Urinary bladder (tissue), 4 donors: Measurements from ENCODE around the gene SETD5. TPM values are rescaled to one million over a fixed set of nuclear protein-coding genes. Genes with fewer than 3 reads are reported as not detected.
A peak's percentile ranks its signal among the peaks of the same experiment; 100 is the strongest.

Experiments used
- DNase-seq: peaks from one replicate; pipeline ENCODE4 v3.0.0-alpha.2; 2015; ENCODE audit errors: extremely low spot score
- H3K27ac ChIP-seq: one replicate; pipeline ENCODE4 v1.5.1; 2013; ENCODE audit warnings: low read depth, mild to moderate bottlenecking, moderate library complexity
- H3K36me3 ChIP-seq: one replicate; pipeline ENCODE4 v1.6.1; 2013; ENCODE audit warnings: mild to moderate bottlenecking, moderate library complexity; ENCODE audit not compliant: insufficient read depth
- H3K4me1 ChIP-seq: one replicate; pipeline ENCODE4 v1.6.1; 2013; ENCODE audit warnings: mild to moderate bottlenecking, moderate library complexity; ENCODE audit not compliant: insufficient read depth
- H3K4me3 ChIP-seq: one replicate; pipeline ENCODE4 v1.5.1; 2013; ENCODE audit warnings: low read depth, low read length
- WGBS: extraction: QIAGEN DNeasy Blood & Tissue Kit; methylation state at CpG from one replicate; pipeline ENCODE4 v1.1.7; 2013; 5-methylcytosine and 5-hydroxymethylcytosine counted together
- polyA plus RNA-seq: library from polyadenylated mRNA; stranded (reverse); fragments of 200-250 nt; gene quantifications from one replicate; pipeline ENCODE4 v1.2.3, GENCODE V29; 2013
- total RNA-seq: library from RNA; depleted of rRNA; stranded (reverse); fragments of >200 nt; gene quantifications from one replicate; pipeline ENCODE4 v1.2.3, GENCODE V29; 2014
- donor health status: healthy with polysubstance abuse.
- donor health status: healthy.

The SETD5 gene
- total and polyA plus RNA-seq, 2 donors: 39.7 to 119 TPM

GRCh38 chr3:9409981-9410854 is 12.8 kb downstream of the SETD5 start:
- H3K4me1 ChIP-seq: peaks cover 3% of the 10 kb centered on the region
- DNase-seq: no peak
- no peak overlapping the region for H3K4me3 ChIP-seq
- no peaks in the 10 kb centered on the region for H3K36me3 ChIP-seq
- no peak overlapping the region for H3K27ac ChIP-seq
- 79% methylated on average over 6 of the region's 6 CpGs for WGBS

GRCh38 chr3:9411302-9411701 is 13.9 kb downstream of the SETD5 start:
- Histone ChIP-seq H3K36me3 (no peaks in the 10 kb centered on the region), H3K27ac (no peak overlapping the region), H3K4me3 (no peak overlapping the region), H3K4me1 (peaks cover 1% of the 10 kb centered on the region)
- DNase-seq: no peak
- WGBS: 85% methylated on average over 1 of the region's 1 CpG

- H3K36me3 ChIP-seq: no peaks in the 10 kb centered on the region
- H3K27ac ChIP-seq: no peak overlapping the region
- WGBS: 85% methylated on average over 1 of the region's 1 CpG
Measured at GRCh38 chr3:9412293-9412692, 14.9 kb downstream of the SETD5 start.

DNA sequence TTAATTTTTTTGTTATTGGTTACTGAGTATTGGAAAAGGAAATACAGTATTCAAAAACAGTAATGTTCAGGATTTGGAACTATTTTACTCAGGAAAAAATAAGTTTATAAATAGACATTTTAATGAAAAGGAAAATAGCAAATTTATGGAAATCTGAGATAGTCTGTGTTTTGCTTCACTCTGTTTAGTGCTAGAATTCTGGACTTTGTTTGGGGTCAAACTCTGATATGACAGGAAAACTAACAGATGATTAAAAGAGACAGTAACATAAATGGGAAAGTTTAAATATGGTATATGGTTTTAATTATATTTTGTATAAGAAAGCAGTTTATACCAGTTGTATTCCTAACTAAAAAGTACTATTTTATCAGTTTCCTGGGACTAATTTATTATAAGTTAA is 17.4 kb downstream of the SETD5 start:
- no peaks in the 10 kb centered on the region for H3K36me3 ChIP-seq
- H3K4me1 ChIP-seq: no peaks in the 10 kb centered on the region
- DNase-seq: no peak
- no peak overlapping the region for H3K4me3 ChIP-seq
- H3K27ac ChIP-seq: no peak overlapping the region

More at GRCh38 chr3:9412293-9412692, 14.9 kb downstream of the SETD5 start:
- Histone ChIP-seq H3K4me1 (peaks cover 1% of the 10 kb centered on the region), H3K4me3 (no peak overlapping the region)
- no peak for DNase-seq

DNA sequence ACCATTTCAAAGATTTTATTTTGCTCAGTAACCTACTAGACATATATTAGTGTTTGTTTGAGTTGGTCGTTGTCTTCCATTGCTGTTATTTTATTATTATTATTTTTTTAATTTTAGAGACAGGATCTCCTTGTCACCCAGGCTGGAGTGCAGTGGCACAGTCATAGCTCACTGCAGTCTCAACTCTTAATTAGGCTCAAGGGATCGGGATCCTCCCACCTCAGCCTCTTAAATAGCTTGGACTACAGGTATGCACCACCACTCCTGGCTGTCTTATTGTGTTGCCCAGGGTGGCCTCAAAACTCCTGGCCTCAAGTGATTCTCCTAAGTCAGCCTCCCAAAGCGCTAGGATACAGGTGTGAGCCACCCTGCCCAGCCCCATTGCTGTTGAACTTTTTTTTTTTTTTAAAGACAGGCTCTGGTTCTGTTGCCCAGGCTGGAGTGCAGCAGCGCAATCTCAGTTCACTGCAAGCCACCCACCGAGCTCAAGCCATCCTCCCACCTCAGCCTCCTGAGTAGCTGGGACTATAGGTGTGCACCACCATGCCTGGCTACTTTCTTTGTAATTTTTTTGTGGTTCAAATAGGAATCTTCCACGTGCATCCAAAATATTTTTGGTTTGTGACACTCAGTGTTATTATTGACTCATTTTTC is 18.2 kb downstream of the SETD5 start:
- Histone ChIP-seq H3K27ac (no peak overlapping the region), H3K4me1 (no peaks in the 10 kb centered on the region), H3K36me3 (no peaks in the 10 kb centered on the region), H3K4me3 (no peak overlapping the region)
- WGBS: 88% methylated on average over 6 of the region's 6 CpGs
- DNase-seq: no peak

GRCh38 chr3:9416139-9416780 is 18.8 kb downstream of the SETD5 start:
- Histone ChIP-seq H3K27ac (no peak overlapping the region), H3K36me3 (no peaks in the 10 kb centered on the region), H3K4me1 (no peaks in the 10 kb centered on the region), H3K4me3 (no peak overlapping the region)
- WGBS: 35% methylated on average over 3 of the region's 3 CpGs
- no peak for DNase-seq

DNA sequence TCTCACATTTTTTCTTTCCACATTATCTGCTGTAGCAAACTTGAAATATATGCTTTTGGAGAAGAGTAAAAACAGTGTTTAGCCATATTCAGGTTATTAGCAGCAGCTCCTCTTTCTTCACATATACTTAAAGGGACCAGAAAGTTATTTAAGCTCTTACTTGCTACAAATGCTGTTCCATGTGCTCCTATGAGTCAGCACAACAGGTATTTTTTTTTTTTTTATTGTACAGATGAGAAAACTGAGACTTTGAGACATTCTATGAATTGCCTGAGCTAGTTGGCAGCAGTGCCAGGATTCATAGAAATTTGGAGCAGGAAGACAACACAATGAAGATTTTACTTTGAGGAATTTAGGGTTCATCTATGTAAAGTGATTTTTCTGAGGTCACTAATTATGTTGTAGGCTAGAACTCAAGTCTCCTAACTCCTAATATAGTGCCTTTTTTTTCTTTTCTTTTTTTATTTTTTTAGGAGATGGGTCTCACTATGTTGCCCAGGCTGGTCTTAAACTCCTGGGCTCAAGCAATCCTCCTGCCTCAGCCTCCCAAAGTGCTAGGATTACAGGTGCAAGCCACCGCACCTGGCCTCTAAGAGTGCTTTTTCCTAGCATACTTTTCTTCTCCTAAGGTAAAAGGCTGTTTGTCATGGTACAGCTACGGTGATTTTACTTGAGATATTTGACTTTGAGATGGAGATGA is 23.6 kb downstream of the SETD5 start:
- Histone ChIP-seq H3K4me3 (no peak overlapping the region), H3K4me1 (no peaks in the 10 kb centered on the region), H3K36me3 (no peaks in the 10 kb centered on the region), H3K27ac (no peak overlapping the region)
- 92% methylated on average over 2 of the region's 2 CpGs for WGBS
- no peak for DNase-seq

DNA sequence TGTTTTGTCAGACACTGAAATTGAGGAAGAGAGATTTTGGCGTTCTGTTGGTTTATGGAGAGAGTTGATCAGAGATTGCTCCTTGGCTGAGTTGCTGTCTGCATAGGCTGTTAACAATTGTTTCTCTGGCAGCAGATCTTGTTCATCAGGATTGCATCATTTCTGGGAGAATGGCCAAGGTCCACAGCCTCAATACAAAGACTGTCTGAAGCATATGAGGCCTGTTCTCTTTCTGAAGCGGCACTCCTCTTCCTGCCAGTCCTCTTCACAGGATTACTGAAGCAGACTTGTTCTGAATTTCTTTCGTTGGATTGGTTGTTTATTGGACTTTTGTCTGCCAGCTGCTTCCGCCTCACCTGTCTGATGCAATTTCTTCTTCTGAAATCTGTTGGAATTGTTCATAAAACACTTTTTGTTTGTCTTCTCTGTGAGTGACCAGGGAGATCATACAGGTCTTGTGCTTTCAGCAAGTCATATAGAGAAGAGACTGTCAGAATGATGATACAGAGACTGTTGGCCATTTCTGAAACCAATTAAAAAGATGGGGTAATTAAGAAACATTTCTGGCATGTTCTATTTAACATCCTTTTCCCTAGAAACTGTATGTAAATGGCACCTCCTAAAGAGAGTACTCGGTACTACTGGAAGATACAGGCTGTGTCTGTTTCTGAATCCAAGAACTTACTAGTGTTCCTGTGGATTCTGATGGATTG is 25.5 kb downstream of the SETD5 start:
- Histone ChIP-seq H3K4me3 (no peak overlapping the region), H3K27ac (peak overlapping the region; percentile 62), H3K4me1 (no peaks in the 10 kb centered on the region), H3K36me3 (no peaks in the 10 kb centered on the region)
- DNase-seq: peak; percentile 97
- WGBS: 8% methylated on average over 5 of the region's 5 CpGs

DNA sequence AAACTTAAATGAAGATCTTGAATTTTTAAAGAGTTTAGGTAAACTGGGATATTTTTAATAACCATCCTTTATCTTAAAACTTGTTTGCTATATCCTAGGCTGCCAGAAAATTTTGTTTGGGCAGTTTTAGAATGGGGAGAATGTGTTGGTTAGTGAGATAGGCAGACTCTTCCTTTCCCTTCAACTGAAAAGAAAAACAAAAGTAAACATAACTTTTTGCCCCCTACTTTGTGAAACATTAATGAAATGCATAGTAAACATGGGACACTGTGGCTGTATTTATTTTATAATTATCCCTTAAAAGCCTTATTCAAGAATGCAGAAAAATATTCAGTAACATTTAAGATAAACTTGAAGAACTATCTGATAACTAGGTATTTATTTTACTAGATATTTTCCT is 31.0 kb downstream of the SETD5 start:
- Histone ChIP-seq H3K4me3 (no peak overlapping the region), H3K36me3 (peaks cover 6% of the 10 kb centered on the region), H3K27ac (no peak overlapping the region), H3K4me1 (no peaks in the 10 kb centered on the region)
- DNase-seq: no peak

DNA sequence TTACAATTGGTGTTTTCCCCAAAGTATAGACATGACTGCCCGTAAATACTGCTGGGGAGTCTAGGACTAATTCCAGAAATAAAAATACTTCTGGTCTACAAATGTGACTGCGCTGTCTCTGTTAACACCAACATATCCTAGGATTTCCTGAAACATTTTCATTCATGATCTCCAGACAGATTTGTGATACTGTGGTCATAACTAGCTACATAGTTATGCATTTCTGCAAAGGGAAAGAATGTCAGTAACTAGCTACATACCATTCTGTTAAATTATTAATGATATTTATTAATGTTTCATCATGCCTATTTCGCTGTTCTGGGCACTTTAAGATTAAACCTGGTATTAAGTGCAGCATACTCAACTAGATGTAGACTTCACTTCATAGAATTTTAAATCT is 33.3 kb downstream of the SETD5 start:
- 95% methylated on average over 3 of the region's 3 CpGs for WGBS
- peaks cover 1% of the 10 kb centered on the region for H3K4me1 ChIP-seq
- DNase-seq: no peak
- peaks cover 15% of the 10 kb centered on the region for H3K36me3 ChIP-seq
- no peak overlapping the region for H3K4me3 ChIP-seq
- H3K27ac ChIP-seq: no peak overlapping the region

GRCh38 chr3:9433627-9434521 is 36.5 kb downstream of the SETD5 start:
- Histone ChIP-seq H3K36me3 (peaks cover 14% of the 10 kb centered on the region), H3K4me3 (no peak overlapping the region), H3K4me1 (peaks cover 1% of the 10 kb centered on the region), H3K27ac (no peak overlapping the region)
- 89% methylated on average over 15 of the region's 15 CpGs for WGBS
- DNase-seq: no peak

DNA sequence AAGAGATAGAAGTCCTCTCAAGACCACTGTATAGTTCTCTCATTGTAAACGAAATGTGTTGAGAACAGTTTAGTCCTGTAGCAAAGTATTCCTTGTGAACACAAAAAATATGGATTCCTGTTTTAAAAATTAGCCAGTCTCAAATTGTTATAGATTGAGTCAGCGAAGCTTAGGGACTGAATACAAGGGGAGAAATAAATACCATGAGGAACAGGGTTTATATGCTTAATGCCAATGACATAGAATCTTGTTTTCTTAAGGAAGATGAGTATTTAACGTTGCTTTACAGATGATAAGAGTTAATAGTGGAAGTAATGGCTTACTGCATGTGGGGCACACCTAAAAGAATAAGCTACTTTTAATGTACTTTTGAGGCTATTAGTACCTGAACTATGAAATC is 37.9 kb downstream of the SETD5 start:
- no peak overlapping the region for H3K4me3 ChIP-seq
- H3K4me1 ChIP-seq: peaks cover 1% of the 10 kb centered on the region
- WGBS: 84% methylated on average over 3 of the region's 3 CpGs
- no peak for DNase-seq
- H3K27ac ChIP-seq: no peak overlapping the region
- H3K36me3 ChIP-seq: peaks cover 14% of the 10 kb centered on the region
